Neural progenitor cell (in vitro differentiated cells): ENCODE results near the gene KDM2B.

Experiments used
- CTCF ChIP-seq: fragments of 200-600 bp; sonication (generic); IDR thresholded peaks from 2 replicates; pipeline ENCODE4 v1.5.1; 2017; ENCODE audit warnings: antibody characterized with exemption, mild to moderate bottlenecking
- EZH2phosphoT487 ChIP-seq: fragments of 200-600 bp; sonication (generic); IDR thresholded peaks from 2 replicates; pipeline ENCODE4 v1.6.1; 2017; ENCODE audit warnings: antibody characterized with exemption

- TF ChIP-seq CTCF (no peak), EZH2phosphoT487 (no peak)
Measured at GRCh38 chr12:121536899-121537813, 43.7 kb downstream of the KDM2B start.
